NCI-H446 treated with DMSO at 0.1 percent for 48 hours (cell line): ENCODE results near the gene ALOX15.
"Not testable (repeated sequence)": the region's sequence is repeated elsewhere in the genome, so short reads cannot be mapped to it uniquely, and the experiment has no call there.

Experiments
- DNase-seq: peaks from one replicate; lab custom pipeline; 2025; lab: John Stamatoyannopoulos, UW

The ALOX15 gene

GRCh38 chr17:4655933-4656332, 14.5 kb upstream of the ALOX15 start:
- not testable (repeated sequence) for DNase-seq

- no peak for DNase-seq
Measured at GRCh38 chr17:4652997-4653396, 11.5 kb upstream of the ALOX15 start.

- DNase-seq = no peak
Measured at GRCh38 chr17:4648741-4649140, 7.3 kb upstream of the ALOX15 start.

GRCh38 chr17:4645642-4646041, 4.2 kb upstream of the ALOX15 start:
- no peak for DNase-seq

- no peak for DNase-seq
Measured at GRCh38 chr17:4643676-4644075, 2.2 kb upstream of the ALOX15 start.

GRCh38 chr17:4642286-4642685, 808 bp upstream of the ALOX15 start:
- DNase-seq = no peak

GRCh38 chr17:4640569-4641188, 799 bp downstream of the ALOX15 start:
- DNase-seq = not testable (repeated sequence)

- not testable (repeated sequence) for DNase-seq
Measured at GRCh38 chr17:4639301-4640059, 2.0 kb downstream of the ALOX15 start.

GRCh38 chr17:4638766-4639165, 2.7 kb downstream of the ALOX15 start:
- DNase-seq = not testable (repeated sequence)

GRCh38 chr17:4636474-4637100, 4.9 kb downstream of the ALOX15 start:
- DNase-seq = no peak

- DNase-seq = no peak
Measured at GRCh38 chr17:4635823-4636375, 5.6 kb downstream of the ALOX15 start.

GRCh38 chr17:4634976-4635375, 6.5 kb downstream of the ALOX15 start:
- DNase-seq = no peak

GRCh38 chr17:4633643-4634042, 7.8 kb downstream of the ALOX15 start:
- DNase-seq = no peak

GRCh38 chr17:4632581-4632920, 8.9 kb downstream of the ALOX15 start:
- DNase-seq = no peak

GRCh38 chr17:4631836-4632580, 9.5 kb downstream of the ALOX15 start:
- no peak for DNase-seq

- no peak for DNase-seq
Measured at GRCh38 chr17:4631431-4631830, 10.0 kb downstream of the ALOX15 start.

GRCh38 chr17:4626734-4627256, 14.7 kb downstream of the ALOX15 start:
- no peak for DNase-seq

GRCh38 chr17:4625181-4625617, 16.3 kb downstream of the ALOX15 start:
- DNase-seq = no peak

GRCh38 chr17:4624451-4624911, 17.0 kb downstream of the ALOX15 start:
- DNase-seq = not testable (repeated sequence)

GRCh38 chr17:4623249-4623648, 18.2 kb downstream of the ALOX15 start:
- DNase-seq = no peak

- DNase-seq = no peak
Measured at GRCh38 chr17:4622375-4622774, 19.1 kb downstream of the ALOX15 start.
